Measurements from ENCODE around the gene STXBP5. TPM values are rescaled to one million over a fixed set of nuclear protein-coding genes. Genes with fewer than 3 reads are reported as not detected.

Gene STXBP5
- total RNA-seq, 1 experiment from 2014 or later = 38.0 TPM

GRCh38 chr6:147178355-147178754 is 25.9 kb upstream of the STXBP5 start:
- no peak for DNase-seq (ENCODE audit: low read depth)

GRCh38 chr6:147179809-147180208 is 24.4 kb upstream of the STXBP5 start:
- no peak for DNase-seq (ENCODE audit: low read depth)

- no peak for DNase-seq (ENCODE audit: low read depth)
These were observed 23.3 kb upstream of the STXBP5 start for GRCh38 chr6:147180926-147181325.

GRCh38 chr6:147184379-147184778 is 19.8 kb upstream of the STXBP5 start:
- no peak for DNase-seq (ENCODE audit: low read depth)

GRCh38 chr6:147185216-147185615 is 19.0 kb upstream of the STXBP5 start:
- DNase-seq (ENCODE audit: low read depth) = no peak

GRCh38 chr6:147190556-147190955 is 13.7 kb upstream of the STXBP5 start:
- DNase-seq (ENCODE audit: low read depth) = no peak

GRCh38 chr6:147192278-147192911 is 11.8 kb upstream of the STXBP5 start:
- no peak for DNase-seq (ENCODE audit: low read depth)

GRCh38 chr6:147194652-147195411 is 9.4 kb upstream of the STXBP5 start:
- DNase-seq (ENCODE audit: low read depth) = peak; percentile 19

GRCh38 chr6:147195510-147195909 is 8.7 kb upstream of the STXBP5 start:
- DNase-seq (ENCODE audit: low read depth) = no peak

- no peak for DNase-seq (ENCODE audit: low read depth)
These were observed 8.2 kb upstream of the STXBP5 start for GRCh38 chr6:147195987-147196386.

GRCh38 chr6:147200711-147201110 is 3.5 kb upstream of the STXBP5 start:
- DNase-seq (ENCODE audit: low read depth) = no peak

GRCh38 chr6:147201885-147202515 is 2.2 kb upstream of the STXBP5 start:
- peak; percentile 79 for DNase-seq (ENCODE audit: low read depth)

- DNase-seq (ENCODE audit: low read depth) = peak; percentile 100
These were observed 1.5 kb upstream of the STXBP5 start for GRCh38 chr6:147202516-147203310.

GRCh38 chr6:147203311-147204059 is 732 bp upstream of the STXBP5 start:
- DNase-seq (ENCODE audit: low read depth) = peak; percentile 80

- DNase-seq (ENCODE audit: low read depth) = peak; percentile 20
These were observed 660 bp downstream of the STXBP5 start for GRCh38 chr6:147204843-147205311.

GRCh38 chr6:147205690-147206600 is 1.7 kb downstream of the STXBP5 start:
- DNase-seq (ENCODE audit: low read depth) = peak; percentile 32

GRCh38 chr6:147207351-147207750 is 3.1 kb downstream of the STXBP5 start:
- DNase-seq (ENCODE audit: low read depth) = no peak

GRCh38 chr6:147207837-147208754 is 3.9 kb downstream of the STXBP5 start:
- peak; percentile 31 for DNase-seq (ENCODE audit: low read depth)
